GM21723 (cell line): ENCODE data around the gene SAMD13.

Experiments used
- ATAC-seq: cut with Tn5 transposase; IDR thresholded peaks from one replicate; pipeline ENCODE4 v1.9.1; 2021; ENCODE audit warnings: mild to moderate bottlenecking, moderate library complexity; ENCODE audit not compliant: unreplicated experiment

The SAMD13 gene

GRCh38 chr1:84301004-84301784 is at the start of gene SAMD13:
TSS of gene SAMD13 (plus strand) at chr1:84301708. CDS start at chr1:84303235, 1,527 bp downstream.
- ATAC-seq, result peak; percentile 28

GRCh38 chr1:84253036-84253435 is 48.5 kb upstream of the SAMD13 start:
- no peak for ATAC-seq

GRCh38 chr1:84253891-84254290 is 47.6 kb upstream of the SAMD13 start:
- no peak for ATAC-seq

GRCh38 chr1:84254703-84255238 is 46.7 kb upstream of the SAMD13 start:
- no peak for ATAC-seq

GRCh38 chr1:84255582-84255981 is 45.9 kb upstream of the SAMD13 start:
- ATAC-seq, result no peak

- ATAC-seq, result no peak
Observed at GRCh38 chr1:84257617-84258016, 43.9 kb upstream of the SAMD13 start.

- no peak for ATAC-seq
Observed at GRCh38 chr1:84259376-84259775, 42.1 kb upstream of the SAMD13 start.

- no peak for ATAC-seq
Observed at GRCh38 chr1:84259989-84260388, 41.5 kb upstream of the SAMD13 start.

GRCh38 chr1:84260852-84261518 is 40.5 kb upstream of the SAMD13 start:
- ATAC-seq, result no peak

GRCh38 chr1:84264961-84265360 is 36.5 kb upstream of the SAMD13 start:
- ATAC-seq, result no peak

- ATAC-seq, result no peak
Observed at GRCh38 chr1:84265867-84266266, 35.6 kb upstream of the SAMD13 start.

- no peak for ATAC-seq
Observed at GRCh38 chr1:84266748-84267147, 34.8 kb upstream of the SAMD13 start.

- no peak for ATAC-seq
Observed at GRCh38 chr1:84267476-84267875, 34.0 kb upstream of the SAMD13 start.

GRCh38 chr1:84268346-84268745 is 33.2 kb upstream of the SAMD13 start:
- no peak for ATAC-seq

GRCh38 chr1:84269306-84269705 is 32.2 kb upstream of the SAMD13 start:
- no peak for ATAC-seq

- ATAC-seq, result peak; percentile 95
Observed at GRCh38 chr1:84271441-84272151, 29.9 kb upstream of the SAMD13 start.

- ATAC-seq, result no peak
Observed at GRCh38 chr1:84272401-84272800, 29.1 kb upstream of the SAMD13 start.

- no peak for ATAC-seq
Observed at GRCh38 chr1:84277343-84278059, 24.0 kb upstream of the SAMD13 start.

- ATAC-seq, result no peak
Observed at GRCh38 chr1:84278905-84279304, 22.6 kb upstream of the SAMD13 start.

GRCh38 chr1:84280912-84281311 is 20.6 kb upstream of the SAMD13 start:
- no peak for ATAC-seq

GRCh38 chr1:84282780-84283333 is 18.7 kb upstream of the SAMD13 start:
- ATAC-seq, result no peak
